A673 (cell line): ENCODE data around the gene HMGCL. TPM values are rescaled to one million over a fixed set of nuclear protein-coding genes. Genes with fewer than 3 reads are reported as not detected.
A peak's percentile ranks its signal among the peaks of the same experiment; 100 is the strongest.

Experiments used
- BruUV-seq: library from RNA; stranded (reverse); fragments of 400-500 nt; replicated peaks from 2 replicates; lab custom pipeline; 2021; lab: Mats Ljungman, UMichigan
- CTCF ChIA-PET: fragments of 300-600 bp; sonication (Branson Sonifier 250); formaldehyde crosslinking; loops from one replicate; lab custom pipeline; 2022; ENCODE audit warnings: antibody characterized with exemption; lab: Charles Lee
- POLR2A ChIA-PET: fragments of 300-600 bp; sonication (Branson Sonifier 250); formaldehyde crosslinking; loops from one replicate; lab custom pipeline; 2022; ENCODE audit warnings: antibody characterized with exemption; ENCODE audit not compliant: low non-redundant PET; lab: Charles Lee
- DNase-seq: peaks from one replicate; pipeline ENCODE4 v3.0.0-alpha.2; 2015; ENCODE audit warnings: low spot score
- H3K27ac ChIP-seq: fragments of 200-600 bp; sonication (generic); 2 replicates; pipeline ENCODE4 v1.5.1; 2016; ENCODE audit warnings: mixed run types, low read depth, mild to moderate bottlenecking, mixed read lengths, antibody characterized with exemption, low read length; ENCODE audit not compliant: poor library complexity, severe bottlenecking
- H3K27me3 ChIP-seq: fragments of 200-600 bp; sonication (generic); replicated peaks from 2 replicates; pipeline ENCODE4 v1.6.1; 2017; ENCODE audit warnings: mixed run types, low read depth, mild to moderate bottlenecking, mixed read lengths, antibody characterized with exemption, low read length; ENCODE audit not compliant: insufficient read depth, poor library complexity
- H3K36me3 ChIP-seq: fragments of 200-600 bp; sonication (generic); 2 replicates; pipeline ENCODE4 v1.6.1; 2016; ENCODE audit warnings: mixed run types, mild to moderate bottlenecking, mixed read lengths, antibody characterized with exemption, low read length; ENCODE audit not compliant: insufficient read depth, poor library complexity, severe bottlenecking
- H3K4me1 ChIP-seq: fragments of 200-600 bp; sonication (generic); 2 replicates; pipeline ENCODE4 v1.6.1; 2017; ENCODE audit warnings: mixed run types, mild to moderate bottlenecking, mixed read lengths, antibody characterized with exemption, low read length; ENCODE audit not compliant: insufficient read depth, poor library complexity, severe bottlenecking
- H3K4me3 ChIP-seq: fragments of 200-600 bp; sonication (generic); 2 replicates; pipeline ENCODE4 v1.5.1; 2016; ENCODE audit warnings: low read depth, mixed run types, mild to moderate bottlenecking, mixed read lengths, low read length; ENCODE audit not compliant: poor library complexity, severe bottlenecking
- H3K9me3 ChIP-seq: fragments of 200-600 bp; sonication (generic); 2 replicates; pipeline ENCODE4 v1.6.1; 2016; ENCODE audit warnings: mixed run types, low read depth, mild to moderate bottlenecking, mixed read lengths, antibody characterized with exemption, low read length; ENCODE audit not compliant: poor library complexity, severe bottlenecking
- EZH2 ChIP-seq: fragments of 200-600 bp; sonication (generic); IDR thresholded peaks from 2 replicates; pipeline ENCODE4 v1.6.1; 2017; ENCODE audit warnings: borderline replicate concordance, low read depth, mild to moderate bottlenecking, mixed read lengths, antibody characterized with exemption, low read length; ENCODE audit not compliant: poor library complexity, severe bottlenecking
- intact Hi-C: fragments of 100-400 bp; cut with micrococcal nuclease; formaldehyde crosslinking; loops from one replicate; pipeline ENCODE4 v1.10.0; 2022; ENCODE audit not compliant: unreplicated experiment
- total RNA-seq: library from RNA; stranded (reverse); gene quantifications from 2 replicates; pipeline ENCODE4 v1.2.3, GENCODE V29; 2021
- TF ChIP-seq, protein P1 (sequence below): fragments of 300-800, 200-600 bp; sonication (generic); conservative IDR thresholded peaks from 2 replicates; pipeline ENCODE4 v1.5.1; 2017; ENCODE audit warnings: low read depth, mild to moderate bottlenecking, antibody characterized with exemption, low read length, moderate library complexity, mixed read lengths

HMGCL gene
- total RNA-seq, 1 experiment from 2014 or later, result 13.9 TPM

- TF ChIP-seq EZH2, result no peak
- TF ChIP-seq, protein P1, sequence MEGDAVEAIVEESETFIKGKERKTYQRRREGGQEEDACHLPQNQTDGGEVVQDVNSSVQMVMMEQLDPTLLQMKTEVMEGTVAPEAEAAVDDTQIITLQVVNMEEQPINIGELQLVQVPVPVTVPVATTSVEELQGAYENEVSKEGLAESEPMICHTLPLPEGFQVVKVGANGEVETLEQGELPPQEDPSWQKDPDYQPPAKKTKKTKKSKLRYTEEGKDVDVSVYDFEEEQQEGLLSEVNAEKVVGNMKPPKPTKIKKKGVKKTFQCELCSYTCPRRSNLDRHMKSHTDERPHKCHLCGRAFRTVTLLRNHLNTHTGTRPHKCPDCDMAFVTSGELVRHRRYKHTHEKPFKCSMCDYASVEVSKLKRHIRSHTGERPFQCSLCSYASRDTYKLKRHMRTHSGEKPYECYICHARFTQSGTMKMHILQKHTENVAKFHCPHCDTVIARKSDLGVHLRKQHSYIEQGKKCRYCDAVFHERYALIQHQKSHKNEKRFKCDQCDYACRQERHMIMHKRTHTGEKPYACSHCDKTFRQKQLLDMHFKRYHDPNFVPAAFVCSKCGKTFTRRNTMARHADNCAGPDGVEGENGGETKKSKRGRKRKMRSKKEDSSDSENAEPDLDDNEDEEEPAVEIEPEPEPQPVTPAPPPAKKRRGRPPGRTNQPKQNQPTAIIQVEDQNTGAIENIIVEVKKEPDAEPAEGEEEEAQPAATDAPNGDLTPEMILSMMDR, result no peak
- no peak overlapping the region for H3K4me3 ChIP-seq
- no peak for DNase-seq
- H3K9me3 ChIP-seq, result no peaks in the 10 kb centered on the region
- intact Hi-C loops, result loop anchor here (2.0 kb wide), 1 partner anchor 144 kb away; no protein-coding TSS in a partner anchor
- H3K36me3 ChIP-seq, result peaks cover 4% of the 10 kb centered on the region
- POLR2A ChIA-PET, result no interaction called here
- CTCF ChIA-PET, result no interaction called here
- no peak overlapping the region for H3K27ac ChIP-seq
- H3K27me3 ChIP-seq, result no peaks in the 10 kb centered on the region
- BruUV-seq, result no TSS peak
- no peaks in the 10 kb centered on the region for H3K4me1 ChIP-seq
Measured at GRCh38 chr1:23772854-23773242, 52.4 kb downstream of the HMGCL start.

DNA sequence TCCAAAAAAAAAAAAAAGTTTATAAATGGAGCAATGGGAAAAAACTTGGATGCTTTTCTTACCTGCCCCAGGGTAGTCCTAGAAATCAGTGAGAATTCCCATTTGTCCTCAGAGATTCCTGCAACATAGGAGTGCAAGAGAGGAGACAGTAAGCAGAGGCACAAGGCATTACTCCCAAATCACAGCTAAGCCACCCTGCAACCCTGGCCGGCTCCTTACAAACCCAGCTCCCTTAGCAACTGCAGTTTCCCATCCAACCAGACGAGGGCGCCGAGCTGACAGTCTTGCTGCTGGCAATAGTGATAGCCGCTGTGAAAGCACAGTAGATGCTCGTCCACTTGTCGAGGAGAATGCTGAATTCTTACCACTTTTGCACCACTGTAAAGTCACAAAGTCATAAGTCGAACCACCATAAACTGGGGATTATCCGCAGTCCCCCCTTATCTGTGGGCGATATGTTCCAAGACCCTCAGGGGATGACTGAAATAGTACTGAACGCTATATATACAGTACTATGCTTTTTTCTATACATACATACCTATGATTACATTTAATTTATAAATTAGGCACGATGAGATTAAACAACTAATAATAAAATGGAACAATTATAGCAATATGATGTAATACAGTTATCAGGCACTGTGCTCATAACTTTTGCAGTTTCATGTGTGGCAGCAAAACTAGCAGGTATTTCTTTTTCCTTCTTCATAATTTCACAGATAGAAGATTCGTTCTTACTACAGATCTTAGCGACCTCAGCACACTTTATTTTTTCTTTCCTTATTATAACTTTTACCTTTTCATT is 53.0 kb downstream of the HMGCL start:
- TF ChIP-seq, protein P1, result peak; percentile 96
- TF ChIP-seq EZH2, result no peak
- intact Hi-C loops, result loop anchor here (2.0 kb wide), 1 partner anchor 145 kb away; no protein-coding TSS in a partner anchor
- POLR2A ChIA-PET, result interaction anchor here (0.6 kb wide), 1 partner anchor 75 kb away, joined by 22 read pairs; no protein-coding TSS in a partner anchor
- no peaks in the 10 kb centered on the region for H3K4me1 ChIP-seq
- H3K27ac ChIP-seq, result no peak overlapping the region
- H3K27me3 ChIP-seq, result no peaks in the 10 kb centered on the region
- H3K36me3 ChIP-seq, result peaks cover 4% of the 10 kb centered on the region
- DNase-seq, result peak; percentile 88
- H3K9me3 ChIP-seq, result no peaks in the 10 kb centered on the region
- no peak overlapping the region for H3K4me3 ChIP-seq
- no TSS peak for BruUV-seq
- CTCF ChIA-PET, result interaction anchor here (0.5 to 1.1 kb wide), 8 partner anchors 20 to 649 kb away, joined by 3 to 29 read pairs (median 3); partner anchors contain the start of gene FUCA1

- Histone ChIP-seq H3K9me3 (no peaks in the 10 kb centered on the region), H3K27ac (no peak overlapping the region), H3K36me3 (peaks cover 9% of the 10 kb centered on the region), H3K4me3 (no peak overlapping the region), H3K4me1 (no peaks in the 10 kb centered on the region), H3K27me3 (no peaks in the 10 kb centered on the region)
- no TSS peak for BruUV-seq
- ChIA-PET CTCF (interaction anchor here (0.6 kb wide), 1 partner anchor 33 kb away, joined by 3 read pairs; no protein-coding TSS in a partner anchor), POLR2A (no interaction called here)
- intact Hi-C loops, result no loop called here
- no peak for TF ChIP-seq EZH2
- TF ChIP-seq, protein P1, result no peak
- no peak for DNase-seq
Measured at GRCh38 chr1:23768733-23769132, 56.5 kb downstream of the HMGCL start.
